ENCODE measurements around the gene RLF.

RLF gene

DNA sequence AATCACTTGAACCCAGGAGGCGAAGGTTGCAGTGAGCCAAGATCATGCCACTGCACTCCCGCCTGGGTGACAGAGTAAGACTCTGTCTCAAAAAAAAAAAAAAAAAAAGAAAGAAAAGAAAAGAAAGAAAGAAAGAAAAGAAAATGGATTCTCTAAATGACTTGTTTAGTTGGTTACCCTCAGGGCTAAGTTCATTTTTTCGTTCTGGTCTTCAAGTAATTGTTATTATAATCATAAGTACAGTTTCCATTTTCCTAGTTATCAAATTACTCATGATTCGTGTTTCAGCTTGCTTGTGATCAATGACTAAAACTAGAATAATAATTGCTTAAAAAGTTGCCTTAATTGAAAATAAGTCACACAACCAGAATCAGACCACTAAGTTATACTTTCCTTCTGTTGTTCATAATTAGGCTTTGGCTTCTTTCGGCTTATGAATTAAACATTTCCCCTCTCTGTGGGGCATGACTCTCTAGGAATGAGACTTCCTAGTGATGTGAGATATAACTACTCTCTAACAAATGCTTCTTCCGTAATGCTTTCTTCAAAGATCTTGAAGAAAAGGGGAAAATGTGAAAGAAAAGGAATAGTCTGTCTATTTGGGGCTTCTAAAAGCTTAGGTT lies 9.6 kb upstream of the RLF start:
- DNase-seq (ENCODE audit: low read depth in 2 of 2), result no peak
- TF ChIP-seq, protein P1, sequence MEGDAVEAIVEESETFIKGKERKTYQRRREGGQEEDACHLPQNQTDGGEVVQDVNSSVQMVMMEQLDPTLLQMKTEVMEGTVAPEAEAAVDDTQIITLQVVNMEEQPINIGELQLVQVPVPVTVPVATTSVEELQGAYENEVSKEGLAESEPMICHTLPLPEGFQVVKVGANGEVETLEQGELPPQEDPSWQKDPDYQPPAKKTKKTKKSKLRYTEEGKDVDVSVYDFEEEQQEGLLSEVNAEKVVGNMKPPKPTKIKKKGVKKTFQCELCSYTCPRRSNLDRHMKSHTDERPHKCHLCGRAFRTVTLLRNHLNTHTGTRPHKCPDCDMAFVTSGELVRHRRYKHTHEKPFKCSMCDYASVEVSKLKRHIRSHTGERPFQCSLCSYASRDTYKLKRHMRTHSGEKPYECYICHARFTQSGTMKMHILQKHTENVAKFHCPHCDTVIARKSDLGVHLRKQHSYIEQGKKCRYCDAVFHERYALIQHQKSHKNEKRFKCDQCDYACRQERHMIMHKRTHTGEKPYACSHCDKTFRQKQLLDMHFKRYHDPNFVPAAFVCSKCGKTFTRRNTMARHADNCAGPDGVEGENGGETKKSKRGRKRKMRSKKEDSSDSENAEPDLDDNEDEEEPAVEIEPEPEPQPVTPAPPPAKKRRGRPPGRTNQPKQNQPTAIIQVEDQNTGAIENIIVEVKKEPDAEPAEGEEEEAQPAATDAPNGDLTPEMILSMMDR (IDR thresholded peaks at IDR 0.05; ENCODE audit: low read depth, low read length), result no peak
- no peak overlapping the region for H3K4me3 ChIP-seq (replicated peaks in 1 of 2; ENCODE audit: low read depth in 2 of 2, low read length in 2 of 2)

- TF ChIP-seq, protein P1 (IDR thresholded peaks at IDR 0.05; ENCODE audit: low read depth, low read length), result peak; percentile 75
- no peak overlapping the region for H3K4me3 ChIP-seq (replicated peaks in 1 of 2; ENCODE audit: low read depth in 2 of 2, low read length in 2 of 2)
- DNase-seq (ENCODE audit: low read depth in 2 of 2), result peak; percentile 80
These were observed 8.0 kb upstream of the RLF start for GRCh38 chr1:40153073-40153770.

- TF ChIP-seq, protein P1 (IDR thresholded peaks at IDR 0.05; ENCODE audit: low read depth, low read length), result no peak
- H3K4me3 ChIP-seq (replicated peaks in 1 of 2; ENCODE audit: low read depth in 2 of 2, low read length in 2 of 2), result no peak overlapping the region
- DNase-seq (ENCODE audit: low read depth in 2 of 2), result no peak
These were observed 6.1 kb upstream of the RLF start for GRCh38 chr1:40155135-40155534.

DNA sequence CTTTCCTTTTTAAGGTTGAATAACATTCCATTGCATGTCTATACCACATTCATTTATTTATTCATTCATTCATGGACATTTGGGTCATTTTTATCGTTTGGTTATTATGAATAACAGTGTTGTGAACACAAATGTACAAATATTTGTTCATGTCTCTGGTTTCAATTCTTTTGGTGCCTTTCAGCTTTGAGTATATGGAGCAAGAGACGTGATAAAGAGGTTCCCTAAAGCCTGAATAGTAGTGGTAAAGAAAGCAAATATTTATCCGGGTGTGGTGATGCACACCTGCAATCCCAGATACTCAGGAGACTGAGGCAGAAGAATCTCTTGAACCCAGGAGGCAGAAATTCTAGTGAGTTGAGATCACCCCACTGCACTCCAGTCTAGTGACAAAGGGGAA lies 5.3 kb upstream of the RLF start:
- DNase-seq (ENCODE audit: low read depth in 2 of 2), result no peak
- no peak overlapping the region for H3K4me3 ChIP-seq (replicated peaks in 1 of 2; ENCODE audit: low read depth in 2 of 2, low read length in 2 of 2)
- TF ChIP-seq, protein P1 (IDR thresholded peaks at IDR 0.05; ENCODE audit: low read depth, low read length), result no peak

DNA sequence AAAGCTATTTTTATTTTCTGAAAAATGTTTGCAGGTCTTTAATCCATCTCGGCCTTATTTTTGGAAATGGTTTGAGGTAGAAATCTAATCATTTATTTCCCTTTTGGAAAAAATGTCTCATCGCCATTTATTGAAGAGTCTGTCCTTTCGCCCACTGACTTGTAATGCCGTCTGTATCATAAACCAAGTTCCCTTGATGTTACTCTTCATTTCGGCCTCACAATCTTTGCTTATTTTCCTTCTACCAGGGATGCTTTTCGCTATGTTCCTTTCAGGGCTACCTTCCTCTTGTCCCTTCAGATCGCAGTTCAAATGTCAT lies 422 bp upstream of the RLF start:
- no peak for DNase-seq (ENCODE audit: low read depth in 2 of 2)
- TF ChIP-seq, protein P1 (IDR thresholded peaks at IDR 0.05; ENCODE audit: low read depth, low read length), result no peak
- peak overlapping the region; percentile 84 to 94 for H3K4me3 ChIP-seq (replicated peaks in 1 of 2; ENCODE audit: low read depth in 2 of 2, low read length in 2 of 2)

DNA sequence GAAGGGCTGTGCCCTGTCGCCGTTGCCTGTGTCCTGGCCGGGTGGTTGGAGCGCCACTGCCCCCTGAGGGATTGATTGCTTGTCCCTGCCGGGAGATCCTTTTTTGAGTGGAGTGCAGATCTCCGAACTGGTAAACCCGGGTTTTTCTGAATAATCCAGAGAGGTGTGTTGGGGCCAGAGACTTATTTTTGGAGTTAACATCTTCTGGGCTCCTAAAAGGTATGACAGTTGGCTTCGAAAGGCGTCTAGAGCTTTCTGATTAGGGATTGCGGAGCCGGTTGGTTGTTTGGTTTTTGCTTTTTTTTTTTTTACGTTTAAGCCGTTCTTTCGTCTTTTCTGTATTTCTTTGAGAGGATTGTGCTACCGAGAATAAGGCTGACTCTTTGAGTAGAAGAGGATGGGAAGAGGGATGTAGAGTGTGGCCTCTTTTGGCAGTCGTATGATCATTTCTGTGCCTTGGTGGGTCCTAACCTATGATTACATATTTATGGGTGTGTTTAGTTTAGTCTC lies 756 bp downstream of the RLF start:
- peak in 1 of 2 donors; percentile 12 for DNase-seq (ENCODE audit: low read depth in 2 of 2)
- peak overlapping the region; percentile 84 to 94 for H3K4me3 ChIP-seq (replicated peaks in 1 of 2; ENCODE audit: low read depth in 2 of 2, low read length in 2 of 2)

More for the DNA sequence above, 756 bp downstream of the RLF start:
- TF ChIP-seq, protein P1 (IDR thresholded peaks at IDR 0.05; ENCODE audit: low read depth, low read length), result no peak
